H1 (cell line): ENCODE measurements around the gene TK2. TPM values are rescaled to one million over a fixed set of nuclear protein-coding genes. Genes with fewer than 3 reads are reported as not detected.

Source experiments
- CTCF ChIA-PET: fragments of 300-600 bp; sonication (Branson Sonifier 250); formaldehyde crosslinking; loops from one replicate; lab custom pipeline; 2021; ENCODE audit not compliant: partially characterized antibody; lab: Charles Lee
- POLR2A ChIA-PET: fragments of 300-600 bp; sonication (Branson Sonifier 250); formaldehyde crosslinking; loops from one replicate; lab custom pipeline; 2021; ENCODE audit warnings: inconsistent platforms; ENCODE audit not compliant: partially characterized antibody; lab: Charles Lee
- DNase-seq, 2 experiments: peaks; one replicate each; pipeline versions ENCODE4 v3.0.0 to v3.0.0-alpha.2; 2010 to 2022; ENCODE audit warnings: low spot score in 2 of 2, low read depth in 1 of 2, mixed read lengths in 1 of 2
- FAIRE-seq: peaks from 2 replicates; lab custom pipeline; 2011; peaks lifted over from hg19 to GRCh38; lab: Jason Lieb, UNC
- H2AFZ ChIP-seq: 2 replicates; pipeline ENCODE4 v1.8.1; 2012; ENCODE audit warnings: low read length, inconsistent platforms
- H2AK5ac ChIP-seq: 2 replicates; pipeline ENCODE4 v1.6.1; 2013; ENCODE audit warnings: low read depth, low read length
- H2BK120ac ChIP-seq: replicated peaks from 2 replicates; pipeline ENCODE3; 2013; ENCODE audit warnings: low read depth, low read length, inconsistent platforms
- H2BK12ac ChIP-seq: 2 replicates; pipeline ENCODE4 v1.6.1; 2013; ENCODE audit warnings: low read depth, low read length
- H2BK15ac ChIP-seq: 2 replicates; pipeline ENCODE4 v1.6.1; 2013; ENCODE audit warnings: low read length
- H2BK20ac ChIP-seq: 2 replicates; pipeline ENCODE4 v1.6.1; 2013; ENCODE audit warnings: low read length
- H2BK5ac ChIP-seq: 2 replicates; pipeline ENCODE4 v1.6.1; 2013; ENCODE audit warnings: low read depth, low read length
- H3K14ac ChIP-seq: 2 replicates; pipeline ENCODE4 v1.6.1; 2013; ENCODE audit warnings: inconsistent platforms; ENCODE audit not compliant: insufficient read length
- H3K18ac ChIP-seq: 2 replicates; pipeline ENCODE4 v1.6.1; 2013; ENCODE audit warnings: low read length; ENCODE audit errors: extremely low read depth
- H3K23ac ChIP-seq: 2 replicates; pipeline ENCODE4 v1.6.1; 2013; ENCODE audit warnings: inconsistent platforms; ENCODE audit not compliant: insufficient read length
- H3K23me2 ChIP-seq: 2 replicates; pipeline ENCODE4 v1.6.1; 2013; ENCODE audit warnings: low read depth, low read length
- H3K27ac ChIP-seq: 2 replicates; pipeline ENCODE4 v1.6.1; 2011; ENCODE audit warnings: low read depth, low read length, inconsistent platforms
- H3K27me3 ChIP-seq, 4 experiments: replicated peaks in 1 of 4; 1 replicate in 1 of 4; 2 replicates in 3 of 4; pipeline versions ENCODE4 v1.6.1 to v1.8.1; 2011 to 2013; ENCODE audit warnings: low read length in 3 of 4, mild to moderate bottlenecking in 3 of 4, inconsistent platforms in 2 of 4, mixed read lengths in 2 of 4, moderate library complexity in 1 of 4; ENCODE audit not compliant: control insufficient read depth in 3 of 4, insufficient read depth in 3 of 4; ENCODE audit errors: extremely low read depth in 1 of 4
- H3K36me3 ChIP-seq, 4 experiments: 2 replicates each; pipeline versions ENCODE4 v1.6.1 to v1.8.1; 2011 to 2013; ENCODE audit warnings: mild to moderate bottlenecking in 4 of 4, low read length in 3 of 4, moderate library complexity in 2 of 4, control low read depth in 1 of 4, inconsistent platforms in 1 of 4; ENCODE audit not compliant: insufficient read depth in 4 of 4, control insufficient read depth in 2 of 4
- H3K4ac ChIP-seq: replicated peaks from 2 replicates; pipeline ENCODE3; 2013; ENCODE audit warnings: low read length, low read depth, mixed read lengths, inconsistent platforms; ENCODE audit not compliant: insufficient read length
- H3K4me1 ChIP-seq, 4 experiments: replicated peaks in 1 of 4; 1 replicate in 1 of 4; 2 replicates in 3 of 4; pipeline versions ENCODE4 v1.6.1 to v1.8.1; 2011 to 2013; ENCODE audit warnings: low read length in 3 of 4, inconsistent platforms in 2 of 4, mixed read lengths in 1 of 4; ENCODE audit not compliant: insufficient read depth in 4 of 4, control insufficient read depth in 3 of 4
- H3K4me2 ChIP-seq, 2 experiments: 2 replicates each; pipeline versions ENCODE4 v1.6.1 to v1.8.1; 2011 to 2013; ENCODE audit warnings: low read depth in 2 of 2, low read length in 2 of 2, control low read depth in 1 of 2, inconsistent platforms in 1 of 2, mild to moderate bottlenecking in 1 of 2; ENCODE audit not compliant: insufficient read depth in 1 of 2
- H3K4me3 ChIP-seq, 4 experiments: fragments of 200-600, 300-600 bp in 1 of 4; sonication (generic), shearing (Covaris generic), sonication (Bioruptor Twin) in 1 of 4; 2 replicates each; pipeline versions ENCODE4 v1.5.1 to v1.8.1; 2011 to 2016; ENCODE audit warnings: low read length in 4 of 4, low read depth in 3 of 4, control low read depth in 2 of 4, inconsistent platforms in 2 of 4, mild to moderate bottlenecking in 2 of 4, mixed read lengths in 1 of 4, moderate library complexity in 1 of 4; ENCODE audit not compliant: insufficient read depth in 2 of 4; ENCODE audit errors: extremely low read depth in 1 of 4
- H3K56ac ChIP-seq: replicated peaks from 2 replicates; pipeline ENCODE3; 2013; ENCODE audit warnings: low read depth, mild to moderate bottlenecking, mixed read lengths, low read length, inconsistent platforms; ENCODE audit not compliant: insufficient read length
- H3K79me1 ChIP-seq: 2 replicates; pipeline ENCODE4 v1.6.1; 2013; ENCODE audit warnings: low read depth, low read length, control low read depth
- H3K79me2 ChIP-seq, 2 experiments: 2 replicates each; pipeline versions ENCODE4 v1.6.1 to v1.8.1; 2012 to 2013; ENCODE audit warnings: low read length in 2 of 2, mild to moderate bottlenecking in 2 of 2, inconsistent platforms in 1 of 2; ENCODE audit not compliant: insufficient read depth in 2 of 2, control insufficient read depth in 1 of 2
- H3K9ac ChIP-seq, 4 experiments: replicated peaks in 1 of 4; 1 replicate in 1 of 4; 2 replicates in 3 of 4; pipeline versions ENCODE4 v1.6.1 to v1.8.1; 2011 to 2013; ENCODE audit warnings: low read depth in 3 of 4, low read length in 3 of 4, control low read depth in 2 of 4, mild to moderate bottlenecking in 2 of 4, moderate library complexity in 2 of 4, inconsistent platforms in 1 of 4; ENCODE audit errors: extremely low read depth in 1 of 4
- H3K9me3 ChIP-seq, 2 experiments: 2 replicates each; pipeline versions ENCODE4 v1.6.1 to v1.8.1; 2012 to 2013; ENCODE audit warnings: mild to moderate bottlenecking in 2 of 2, moderate library complexity in 2 of 2, control low read depth in 1 of 2, inconsistent platforms in 1 of 2, low read depth in 1 of 2, low read length in 1 of 2, mixed read lengths in 1 of 2; ENCODE audit not compliant: insufficient read depth in 2 of 2
- H4K20me1 ChIP-seq, 2 experiments: replicated peaks in 1 of 2; 2 replicates each; pipeline versions ENCODE3 to v1.8.1; 2011 to 2013; ENCODE audit warnings: inconsistent platforms in 2 of 2, low read length in 2 of 2, mild to moderate bottlenecking in 1 of 2; ENCODE audit not compliant: insufficient read depth in 2 of 2, control insufficient read depth in 1 of 2
- H4K5ac ChIP-seq: 2 replicates; pipeline ENCODE4 v1.6.1; 2013; ENCODE audit warnings: low read length, low read depth, mixed read lengths, inconsistent platforms; ENCODE audit not compliant: insufficient read length
- H4K8ac ChIP-seq: 2 replicates; pipeline ENCODE4 v1.8.0; 2013; ENCODE audit warnings: mild to moderate bottlenecking, moderate library complexity, low read length, inconsistent platforms; ENCODE audit not compliant: insufficient read depth; ENCODE audit errors: extremely low read depth
- H4K91ac ChIP-seq: replicated peaks from 2 replicates; pipeline ENCODE3; 2013; ENCODE audit warnings: low read length, mixed read lengths, inconsistent platforms; ENCODE audit not compliant: insufficient read length
- CTBP2 ChIP-seq: IDR thresholded peaks from 2 replicates; pipeline ENCODE4 v1.7.0; 2011; ENCODE audit warnings: borderline replicate concordance, mild to moderate bottlenecking, moderate library complexity, mixed read lengths, low read length; ENCODE audit not compliant: insufficient read depth, insufficient read length
- EP300 ChIP-seq, 2 experiments: IDR thresholded peaks; 1 replicate in 1 of 2; 2 replicates in 1 of 2; pipeline ENCODE4 v1.6.1; 2011 to 2012; ENCODE audit warnings: low read depth in 2 of 2, low read length in 2 of 2, mild to moderate bottlenecking in 2 of 2, borderline replicate concordance in 1 of 2, inconsistent platforms in 1 of 2, moderate library complexity in 1 of 2
- HDAC6 ChIP-seq: IDR thresholded peaks from one replicate; pipeline ENCODE4 v1.7.1; 2012; ENCODE audit warnings: low read depth, mild to moderate bottlenecking, inconsistent platforms, low read length, moderate library complexity
- KDM4A ChIP-seq: IDR thresholded peaks from one replicate; pipeline ENCODE4 v1.7.1; 2012; ENCODE audit warnings: low read depth, mild to moderate bottlenecking, moderate library complexity, low read length, inconsistent platforms; ENCODE audit not compliant: severe bottlenecking
- NRF1 ChIP-seq: IDR thresholded peaks from 2 replicates; pipeline ENCODE4 v1.6.1; 2011; ENCODE audit warnings: mild to moderate bottlenecking, low read depth, low read length, improper control_type of control experiment
- SAP30 ChIP-seq: fragments of 300-600 bp; sonication (generic); IDR thresholded peaks from 2 replicates; pipeline ENCODE4 v1.7.1; 2012; ENCODE audit warnings: low read length, moderate library complexity, mild to moderate bottlenecking, inconsistent platforms; ENCODE audit not compliant: insufficient read depth, insufficient replicate concordance
- SIRT6 ChIP-seq: IDR thresholded peaks from one replicate; pipeline ENCODE4 v1.7.1; 2012; ENCODE audit warnings: low read length, inconsistent platforms
- SRF ChIP-seq: IDR thresholded peaks from 2 replicates; pipeline ENCODE4 v1.6.1; 2011; ENCODE audit warnings: mild to moderate bottlenecking, low read depth, low read length, moderate library complexity
- WGBS, 2 experiments: shearing (Covaris generic) in 1 of 2; methylation state at CpG; one replicate each; pipeline versions ENCODE4 v1.1.6 to v1.1.7; 2013 to 2015; ENCODE audit warnings: low lambda C conversion rate in 2 of 2, mixed read lengths in 2 of 2, inconsistent platforms in 1 of 2, low coverage in 1 of 2, missing lambda C conversion rate in 1 of 2; ENCODE audit not compliant: insufficient replicate concordance in 2 of 2, insufficient coverage in 1 of 2, insufficient read length in 1 of 2; ENCODE audit errors: extremely low coverage in 1 of 2, missing lambda C conversion rate in 1 of 2; 5-methylcytosine and 5-hydroxymethylcytosine counted together
- polyA plus RNA-seq, 7 experiments: library from polyadenylated mRNA; depleted of rRNA in 3 of 7; stranded (reverse) in 5 of 7; unstranded in 2 of 7; fragments of >200 nt in 5 of 7; fragments of 200-250 nt in 2 of 7; gene quantifications; 1 replicate in 5 of 7; 2 replicates in 1 of 7; 4 replicates in 1 of 7; pipeline versions ENCODE4 v1.2.1 to v1.2.3, GENCODE V29; 2011 to 2013; ENCODE audit warnings: missing spikeins in 2 of 7, mixed read lengths in 2 of 7
- total RNA-seq: library from RNA; stranded (reverse); fragmentation: NEBNext Ultra II Directional; extraction: Animal tissue kit (Norgen Biotek cat#: 25700); gene quantifications from 2 replicates; pipeline ENCODE4 v1.2.1, GENCODE V29; 2021
- TF ChIP-seq, protein P1 (sequence below), 3 experiments: IDR thresholded peaks; 1 replicate in 2 of 3; 2 replicates in 1 of 3; pipeline versions ENCODE4 v1.5.1 to v1.6.1; 2011; ENCODE audit warnings: low read length in 3 of 3, mild to moderate bottlenecking in 3 of 3, inconsistent platforms in 2 of 3, low read depth in 1 of 3, moderate library complexity in 1 of 3; ENCODE audit not compliant: insufficient read depth in 1 of 3; ENCODE audit errors: control extremely low read depth in 1 of 3

The TK2 gene
- total and polyA plus RNA-seq, 2 of the 8 experiments (the other 6 are each of a cell fraction or from before 2014, with no cell fraction given): 2.7 to 3.6 TPM

DNA sequence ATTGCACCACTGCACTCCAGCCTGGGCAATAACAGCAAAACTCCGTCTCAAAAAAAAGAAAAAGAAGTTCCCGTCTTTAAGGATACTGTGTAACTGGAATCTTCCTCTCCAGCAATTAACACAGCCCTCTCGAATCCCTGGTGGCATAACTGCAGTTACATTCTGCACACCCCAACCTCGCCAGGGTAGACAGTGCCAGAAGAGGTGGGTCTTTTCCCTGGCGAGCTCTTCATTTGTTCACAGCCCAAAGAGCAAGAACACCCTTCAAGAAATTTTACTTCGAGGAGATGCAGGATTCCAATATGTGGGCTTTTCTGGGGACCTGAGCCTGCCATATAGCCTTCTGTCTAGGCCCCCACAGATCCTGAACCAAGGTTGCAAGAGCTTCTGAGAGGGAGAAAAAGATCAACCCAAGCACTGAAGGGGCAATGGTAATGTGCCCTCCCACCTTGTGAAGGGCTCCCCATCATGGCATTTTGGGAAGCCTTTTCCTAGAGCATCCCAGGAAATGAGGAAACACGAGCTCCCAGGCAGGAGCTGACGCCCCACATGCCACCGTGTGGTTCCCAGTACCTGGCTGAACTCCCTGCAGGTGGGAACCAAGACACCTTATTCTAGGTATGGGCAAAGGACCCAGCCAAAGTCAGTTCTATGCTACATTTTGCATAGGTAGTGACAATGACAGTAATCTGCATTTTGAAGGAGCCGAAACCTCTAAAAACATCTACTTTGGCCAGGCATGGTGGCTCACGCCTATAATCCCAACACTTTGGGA is 26.9 kb downstream of the TK2 start:
- Histone ChIP-seq H3K18ac (no peak overlapping the region), H3K27ac (no peak overlapping the region), H2BK5ac (no peak overlapping the region), H2BK20ac (no peak overlapping the region), H3K23ac (no peak overlapping the region), H3K79me2 (no peaks in the 10 kb centered on the region), H2BK15ac (no peak overlapping the region), H3K9ac (no peak overlapping the region), H2BK120ac (no peak overlapping the region), H4K20me1 (no peaks in the 10 kb centered on the region), H3K56ac (no peak overlapping the region), H4K91ac (no peak overlapping the region), H3K9me3 (no peaks in the 10 kb centered on the region), H2AK5ac (no peak overlapping the region), H3K4me3 (no peak overlapping the region), H3K4ac (no peak overlapping the region), H4K5ac (no peak overlapping the region), H2BK12ac (no peak overlapping the region), H3K4me1 (no peaks in the 10 kb centered on the region), H3K79me1 (no peaks in the 10 kb centered on the region), H3K23me2 (no peaks in the 10 kb centered on the region), H3K36me3 (no peaks in the 10 kb centered on the region), H3K14ac (no peak overlapping the region), H2AFZ (no peak overlapping the region), H3K27me3 (no peaks in the 10 kb centered on the region), H4K8ac (no peak overlapping the region), H3K4me2 (no peak overlapping the region)
- FAIRE-seq (no peak), DNase-seq (no peak)
- POLR2A ChIA-PET: interaction anchor here (0.6 to 1.9 kb wide), 4 partner anchors 11 to 212 kb away, joined by 3 to 8 read pairs (median 4); no protein-coding TSS in a partner anchor
- CTCF ChIA-PET: interaction anchor here (0.8 to 3.2 kb wide), 10 partner anchors 7 to 152 kb away, joined by 3 to 19 read pairs (median 4); partner anchors contain the start of gene CKLF
- 92% methylated on average over 11 of the region's 11 CpGs; no CpG with 5 or more reads in 1 of the 2 experiments for WGBS, 2 experiments
- TF ChIP-seq, protein P1, sequence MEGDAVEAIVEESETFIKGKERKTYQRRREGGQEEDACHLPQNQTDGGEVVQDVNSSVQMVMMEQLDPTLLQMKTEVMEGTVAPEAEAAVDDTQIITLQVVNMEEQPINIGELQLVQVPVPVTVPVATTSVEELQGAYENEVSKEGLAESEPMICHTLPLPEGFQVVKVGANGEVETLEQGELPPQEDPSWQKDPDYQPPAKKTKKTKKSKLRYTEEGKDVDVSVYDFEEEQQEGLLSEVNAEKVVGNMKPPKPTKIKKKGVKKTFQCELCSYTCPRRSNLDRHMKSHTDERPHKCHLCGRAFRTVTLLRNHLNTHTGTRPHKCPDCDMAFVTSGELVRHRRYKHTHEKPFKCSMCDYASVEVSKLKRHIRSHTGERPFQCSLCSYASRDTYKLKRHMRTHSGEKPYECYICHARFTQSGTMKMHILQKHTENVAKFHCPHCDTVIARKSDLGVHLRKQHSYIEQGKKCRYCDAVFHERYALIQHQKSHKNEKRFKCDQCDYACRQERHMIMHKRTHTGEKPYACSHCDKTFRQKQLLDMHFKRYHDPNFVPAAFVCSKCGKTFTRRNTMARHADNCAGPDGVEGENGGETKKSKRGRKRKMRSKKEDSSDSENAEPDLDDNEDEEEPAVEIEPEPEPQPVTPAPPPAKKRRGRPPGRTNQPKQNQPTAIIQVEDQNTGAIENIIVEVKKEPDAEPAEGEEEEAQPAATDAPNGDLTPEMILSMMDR (IDR thresholded peaks at IDR 0.05; ENCODE audit: control extremely low read depth in 1 of 3, insufficient read depth in 1 of 3, low read depth in 1 of 3, low read length in 3 of 3): no peak
- TF ChIP-seq SAP30: no peak
- no peak for TF ChIP-seq KDM4A
- no peak for TF ChIP-seq EP300 (IDR thresholded peaks at IDR 0.05; ENCODE audit: borderline replicate concordance in 1 of 2, low read depth in 2 of 2, low read length in 2 of 2)
- no peak for TF ChIP-seq SIRT6
- TF ChIP-seq CTBP2: no peak
- TF ChIP-seq NRF1: no peak
- TF ChIP-seq SRF: no peak
- TF ChIP-seq HDAC6: no peak
